Heart left ventricle (tissue), 13 donors: Measurements from ENCODE around the gene RILP.

ENCODE experiments used
- POLR2A ChIP-seq, 2 donors: fragments of 450-650 bp; IDR thresholded peaks; one replicate each; pipeline ENCODE4 v1.6.1; 2017; ENCODE audit warnings: antibody characterized with exemption in 2 of 2, mild to moderate bottlenecking in 2 of 2, moderate library complexity in 2 of 2
- TF ChIP-seq, protein P1 (sequence below), 12 donors: fragments of 200-600 bp; sonication (generic) in 4 of 12; IDR thresholded peaks; one replicate each; pipeline versions ENCODE4 v1.5.0 to v1.8.0; 2018 to 2022; ENCODE audit warnings: antibody characterized with exemption in 12 of 12, mild to moderate bottlenecking in 5 of 12
- donor health status: ischemic (EF 13 %, LVEDD 7.1; RV severe dilation, severe dysfunction).
- donor health status: DM: no; HTN: yes; CAD: no.
- donor health status: DM: no; HTN: no; CAD: no.
- donor health status: ischemic (EF 25% LVEDD 6.9; RV normal size, moderate dysfunction).
- donor health status: ischemic (EF 25% LVEDD 5.7; RV mildly dilated, moderate dysfunction).
- donor health status: ischemic (EF 35%, LVEDD 5.7; RV mildly dilated, moderate dysfunction).
- donor health status: nonischemic (EF 11% LVEDD 7.7; RV severe dilation, severe dysfunction).
- donor health status: DM: yes; HTN: yes; CAD: no.
- donor health status: PGD.
- donor health status: ischemic (EF 29% LVEDD 5.4; RV normal size, mild dysfunction).
- donor health status: nonischemic (EF 23%, LVEDD 6.1; RV moderate dilation, normal function).

DNA sequence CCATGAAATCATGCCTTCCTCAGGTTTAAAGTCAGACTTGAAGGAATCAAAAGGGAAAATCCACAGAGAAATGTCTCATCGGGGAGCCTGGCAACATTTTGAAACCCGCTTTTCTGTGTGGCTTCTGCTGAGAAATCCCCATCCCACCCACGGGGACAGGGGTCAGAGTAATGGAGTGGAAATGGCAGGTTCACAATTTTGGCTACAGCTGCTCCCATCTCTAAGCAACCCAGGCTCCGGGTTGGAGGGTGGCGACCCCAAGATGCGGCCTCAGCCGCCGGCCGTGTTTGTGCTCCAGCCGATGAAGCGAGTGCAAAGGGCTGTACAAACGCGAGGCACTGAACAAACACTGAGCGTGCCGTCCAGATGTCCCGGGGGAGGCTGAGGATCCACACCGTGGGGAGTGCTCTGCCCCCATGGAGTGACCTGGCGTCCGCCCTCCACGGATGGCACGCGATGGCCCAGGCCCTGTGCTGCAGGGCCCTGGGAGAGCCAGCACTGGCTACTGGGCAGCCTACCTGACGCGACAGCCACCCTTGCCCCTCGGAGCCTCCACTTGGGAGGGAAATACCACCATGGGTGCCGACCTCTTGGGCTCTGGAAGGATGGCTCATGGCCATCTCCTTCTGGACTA is 43.2 kb downstream of the RILP start:
- no peak for TF ChIP-seq POLR2A (IDR thresholded peaks at IDR 0.05)
- TF ChIP-seq, protein P1, sequence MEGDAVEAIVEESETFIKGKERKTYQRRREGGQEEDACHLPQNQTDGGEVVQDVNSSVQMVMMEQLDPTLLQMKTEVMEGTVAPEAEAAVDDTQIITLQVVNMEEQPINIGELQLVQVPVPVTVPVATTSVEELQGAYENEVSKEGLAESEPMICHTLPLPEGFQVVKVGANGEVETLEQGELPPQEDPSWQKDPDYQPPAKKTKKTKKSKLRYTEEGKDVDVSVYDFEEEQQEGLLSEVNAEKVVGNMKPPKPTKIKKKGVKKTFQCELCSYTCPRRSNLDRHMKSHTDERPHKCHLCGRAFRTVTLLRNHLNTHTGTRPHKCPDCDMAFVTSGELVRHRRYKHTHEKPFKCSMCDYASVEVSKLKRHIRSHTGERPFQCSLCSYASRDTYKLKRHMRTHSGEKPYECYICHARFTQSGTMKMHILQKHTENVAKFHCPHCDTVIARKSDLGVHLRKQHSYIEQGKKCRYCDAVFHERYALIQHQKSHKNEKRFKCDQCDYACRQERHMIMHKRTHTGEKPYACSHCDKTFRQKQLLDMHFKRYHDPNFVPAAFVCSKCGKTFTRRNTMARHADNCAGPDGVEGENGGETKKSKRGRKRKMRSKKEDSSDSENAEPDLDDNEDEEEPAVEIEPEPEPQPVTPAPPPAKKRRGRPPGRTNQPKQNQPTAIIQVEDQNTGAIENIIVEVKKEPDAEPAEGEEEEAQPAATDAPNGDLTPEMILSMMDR (IDR thresholded peaks at IDR 0.05): no peak
